Skeletal muscle tissue (tissue), 5 donors: Measurements from ENCODE around the gene L3MBTL4. TPM values are rescaled to one million over a fixed set of nuclear protein-coding genes. Genes with fewer than 3 reads are reported as not detected.

Experiments
- H3K27ac ChIP-seq: one replicate; pipeline ENCODE4 v1.7.0; 2013; ENCODE audit warnings: mild to moderate bottlenecking, low read depth, low read length, inconsistent platforms
- H3K27me3 ChIP-seq, 3 donors: one replicate each; pipeline ENCODE4 v1.7.0; 2013; ENCODE audit warnings: low read length in 3 of 3; ENCODE audit not compliant: control insufficient read depth in 3 of 3, insufficient read depth in 3 of 3
- H3K36me3 ChIP-seq, 3 donors: one replicate each; pipeline ENCODE4 v1.7.0; 2013; ENCODE audit warnings: low read length in 3 of 3; ENCODE audit not compliant: control insufficient read depth in 3 of 3, insufficient read depth in 3 of 3
- H3K4me1 ChIP-seq, 3 donors: one replicate each; pipeline ENCODE4 v1.7.0; 2013; ENCODE audit warnings: low read length in 3 of 3, mild to moderate bottlenecking in 3 of 3; ENCODE audit not compliant: control insufficient read depth in 3 of 3, insufficient read depth in 3 of 3
- H3K4me3 ChIP-seq, 3 donors: one replicate each; pipeline ENCODE4 v1.7.0; 2013; ENCODE audit warnings: low read length in 3 of 3
- H3K9ac ChIP-seq, 3 donors: one replicate each; pipeline ENCODE4 v1.7.0; 2013; ENCODE audit warnings: low read length in 3 of 3, mild to moderate bottlenecking in 3 of 3, moderate library complexity in 2 of 3, low read depth in 1 of 3
- H3K9me3 ChIP-seq, 3 donors: one replicate each; pipeline ENCODE4 v1.7.0; 2013; ENCODE audit warnings: low read length in 3 of 3; ENCODE audit not compliant: control insufficient read depth in 3 of 3
- small RNA-seq: library from RNA; depleted of rRNA; stranded (forward); fragments of <200 nt; gene quantifications from one replicate; pipeline ENCODE3, GENCODE V24; 2014
- total RNA-seq: library from RNA; depleted of rRNA; stranded (reverse); fragments of >200 nt; gene quantifications from one replicate; pipeline ENCODE4 v1.2.3, GENCODE V29; 2014
- donor health status: Osteomylitis.

Gene L3MBTL4
- total RNA-seq, 1 donor from 2014 or later = 5.2 TPM

GRCh38 chr18:5914016-5914415, 500.7 kb downstream of the L3MBTL4 start:
- Histone ChIP-seq H3K4me1 (no peaks in the 10 kb centered on the region), H3K27me3 (peaks cover 0 to 14% (median 7%) of the 10 kb centered on the region in 3 donors), H3K27ac (no peak overlapping the region), H3K9me3 (no peaks in the 10 kb centered on the region), H3K36me3 (no peaks in the 10 kb centered on the region), H3K9ac (no peak overlapping the region), H3K4me3 (no peak overlapping the region)

GRCh38 chr18:5912566-5912965, 502.1 kb downstream of the L3MBTL4 start:
- Histone ChIP-seq H3K36me3 (no peaks in the 10 kb centered on the region), H3K4me1 (no peaks in the 10 kb centered on the region), H3K9ac (no peak overlapping the region), H3K27ac (no peak overlapping the region), H3K27me3 (peaks cover 0 to 10% (median 7%) of the 10 kb centered on the region in 3 donors), H3K9me3 (no peaks in the 10 kb centered on the region), H3K4me3 (no peak overlapping the region)

GRCh38 chr18:5909125-5909524, 505.6 kb downstream of the L3MBTL4 start:
- H3K9ac ChIP-seq = no peak overlapping the region
- no peaks in the 10 kb centered on the region for H3K4me1 ChIP-seq
- H3K4me3 ChIP-seq = no peak overlapping the region
- H3K27me3 ChIP-seq = peaks cover 0 to 3% (median 0%) of the 10 kb centered on the region in 3 donors
- H3K9me3 ChIP-seq = no peaks in the 10 kb centered on the region
- no peak overlapping the region for H3K27ac ChIP-seq
- H3K36me3 ChIP-seq = no peaks in the 10 kb centered on the region

Small RNA genes within 50 kb of the gene (small RNA-seq; reads per million reads assigned to genes)
- 0.07 reads per million for gene RNU5F-3P
- not detected for gene RNU6-349P
